ENCODE measurements around the gene ATP6V1E1. TPM values are rescaled to one million over a fixed set of nuclear protein-coding genes. Genes with fewer than 3 reads are reported as not detected.

ATP6V1E1 gene
- total RNA-seq, 2 donors from 2014 or later, result 77.5 to 129 TPM

Other genes starting within 250 kb of the ATP6V1E1 start
- not detected for gene SLC25A18, start 65.3 kb downstream of the ATP6V1E1 start, total RNA-seq
- 10 to 100 TPM; 22.3 to 34.5 TPM for gene BCL2L13, start 10.0 kb upstream of the ATP6V1E1 start, total RNA-seq
- 10 to 100 TPM in 1 of 2 donors, 1 to 10 TPM in 1; 9.8 to 19.0 TPM for gene BID, start 145.7 kb upstream of the ATP6V1E1 start, total RNA-seq